Chondrocyte (in vitro differentiated cells): ENCODE data around the gene DLG2. TPM values are rescaled to one million over a fixed set of nuclear protein-coding genes. Genes with fewer than 3 reads are reported as not detected.

Source experiments
- DNase-seq: peaks from one replicate; pipeline ENCODE4 v3.0.0; 2021; ENCODE audit warnings: mixed read lengths, low spot score
- H3K27ac Mint-ChIP-seq: one replicate; pipeline ENCODE4 v1.8.0; 2021; ENCODE audit warnings: mild to moderate bottlenecking, moderate library complexity, mixed read lengths; ENCODE audit not compliant: unreplicated experiment
- H3K27me3 Mint-ChIP-seq: 2 replicates; pipeline ENCODE4 v1.8.0; 2021; ENCODE audit warnings: low read depth, mixed read lengths
- H3K36me3 Mint-ChIP-seq: 2 replicates; pipeline ENCODE4 v1.8.0; 2021; ENCODE audit warnings: low read depth, mixed read lengths
- H3K4me1 Mint-ChIP-seq: 2 replicates; pipeline ENCODE4 v1.8.0; 2021; ENCODE audit warnings: low read depth, mild to moderate bottlenecking, mixed read lengths
- H3K4me3 Mint-ChIP-seq: one replicate; pipeline ENCODE4 v1.8.0; 2021; ENCODE audit warnings: mild to moderate bottlenecking, moderate library complexity, mixed read lengths; ENCODE audit not compliant: unreplicated experiment
- H3K9me3 Mint-ChIP-seq: 2 replicates; pipeline ENCODE4 v1.8.0; 2021; ENCODE audit warnings: low read depth, mixed read lengths
- total RNA-seq: library from RNA; stranded (reverse); gene quantifications from 3 replicates; pipeline ENCODE4 v1.2.1, GENCODE V29; 2021
- TF ChIP-seq, protein P1 (sequence below): fragments of 200-600 bp; sonication (generic); IDR thresholded peaks from 2 replicates; pipeline ENCODE4 v1.5.0; 2021; ENCODE audit warnings: antibody characterized with exemption, mild to moderate bottlenecking, moderate library complexity

Gene DLG2
- total RNA-seq, 1 donor from 2014 or later: 1.3 TPM

DNA sequence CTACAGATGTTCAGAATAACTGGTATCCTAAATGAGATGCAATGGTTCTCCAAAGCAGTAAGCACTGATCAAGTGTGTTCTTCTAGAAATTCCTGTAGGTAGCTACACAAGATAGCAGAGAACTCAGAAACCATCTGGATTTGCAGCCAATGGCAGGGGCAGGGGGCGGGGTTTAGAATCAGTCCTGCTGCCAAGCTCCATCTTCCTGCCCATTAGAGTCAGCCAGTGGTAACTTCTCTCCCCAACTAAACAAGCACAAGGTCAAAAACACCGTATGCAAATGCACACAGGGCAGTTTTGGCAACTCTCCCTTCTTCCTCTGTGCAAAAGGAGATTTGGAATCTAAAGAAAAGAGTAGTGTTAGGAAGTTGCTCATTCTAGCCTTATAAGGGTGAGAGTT, 2103.5 kb downstream of the DLG2 start:
- TF ChIP-seq, protein P1, sequence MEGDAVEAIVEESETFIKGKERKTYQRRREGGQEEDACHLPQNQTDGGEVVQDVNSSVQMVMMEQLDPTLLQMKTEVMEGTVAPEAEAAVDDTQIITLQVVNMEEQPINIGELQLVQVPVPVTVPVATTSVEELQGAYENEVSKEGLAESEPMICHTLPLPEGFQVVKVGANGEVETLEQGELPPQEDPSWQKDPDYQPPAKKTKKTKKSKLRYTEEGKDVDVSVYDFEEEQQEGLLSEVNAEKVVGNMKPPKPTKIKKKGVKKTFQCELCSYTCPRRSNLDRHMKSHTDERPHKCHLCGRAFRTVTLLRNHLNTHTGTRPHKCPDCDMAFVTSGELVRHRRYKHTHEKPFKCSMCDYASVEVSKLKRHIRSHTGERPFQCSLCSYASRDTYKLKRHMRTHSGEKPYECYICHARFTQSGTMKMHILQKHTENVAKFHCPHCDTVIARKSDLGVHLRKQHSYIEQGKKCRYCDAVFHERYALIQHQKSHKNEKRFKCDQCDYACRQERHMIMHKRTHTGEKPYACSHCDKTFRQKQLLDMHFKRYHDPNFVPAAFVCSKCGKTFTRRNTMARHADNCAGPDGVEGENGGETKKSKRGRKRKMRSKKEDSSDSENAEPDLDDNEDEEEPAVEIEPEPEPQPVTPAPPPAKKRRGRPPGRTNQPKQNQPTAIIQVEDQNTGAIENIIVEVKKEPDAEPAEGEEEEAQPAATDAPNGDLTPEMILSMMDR: no peak
- H3K4me3 Mint-ChIP-seq: no peak overlapping the region
- H3K4me1 Mint-ChIP-seq: no peaks in the 10 kb centered on the region
- H3K27me3 Mint-ChIP-seq: peaks cover 12% of the 10 kb centered on the region
- H3K9me3 Mint-ChIP-seq: no peaks in the 10 kb centered on the region
- no peak overlapping the region for H3K27ac Mint-ChIP-seq
- no peak for DNase-seq
- H3K36me3 Mint-ChIP-seq: no peaks in the 10 kb centered on the region

DNA sequence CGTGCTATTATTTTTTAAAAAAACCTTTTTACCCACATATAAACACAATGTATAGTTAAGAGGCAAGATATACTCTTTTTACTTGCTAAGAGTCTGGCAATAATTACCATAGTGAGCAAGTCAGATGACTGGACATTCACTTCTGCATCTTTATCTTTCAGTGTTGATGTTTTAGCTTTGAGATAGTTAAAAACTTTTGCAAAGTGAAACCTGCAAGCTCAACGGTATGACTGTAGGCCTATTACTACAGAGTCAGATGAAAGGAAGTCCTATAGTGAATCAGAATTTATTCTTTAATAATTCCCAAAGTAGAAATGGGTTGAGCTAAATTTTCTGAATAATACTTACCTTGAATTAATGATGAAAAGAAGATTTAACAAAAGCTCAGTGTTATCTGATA, 2104.2 kb downstream of the DLG2 start:
- H3K9me3 Mint-ChIP-seq: no peaks in the 10 kb centered on the region
- DNase-seq: no peak
- H3K4me1 Mint-ChIP-seq: no peaks in the 10 kb centered on the region
- TF ChIP-seq, protein P1: no peak
- no peak overlapping the region for H3K27ac Mint-ChIP-seq
- H3K27me3 Mint-ChIP-seq: peaks cover 12% of the 10 kb centered on the region
- no peak overlapping the region for H3K4me3 Mint-ChIP-seq
- no peaks in the 10 kb centered on the region for H3K36me3 Mint-ChIP-seq

DNA sequence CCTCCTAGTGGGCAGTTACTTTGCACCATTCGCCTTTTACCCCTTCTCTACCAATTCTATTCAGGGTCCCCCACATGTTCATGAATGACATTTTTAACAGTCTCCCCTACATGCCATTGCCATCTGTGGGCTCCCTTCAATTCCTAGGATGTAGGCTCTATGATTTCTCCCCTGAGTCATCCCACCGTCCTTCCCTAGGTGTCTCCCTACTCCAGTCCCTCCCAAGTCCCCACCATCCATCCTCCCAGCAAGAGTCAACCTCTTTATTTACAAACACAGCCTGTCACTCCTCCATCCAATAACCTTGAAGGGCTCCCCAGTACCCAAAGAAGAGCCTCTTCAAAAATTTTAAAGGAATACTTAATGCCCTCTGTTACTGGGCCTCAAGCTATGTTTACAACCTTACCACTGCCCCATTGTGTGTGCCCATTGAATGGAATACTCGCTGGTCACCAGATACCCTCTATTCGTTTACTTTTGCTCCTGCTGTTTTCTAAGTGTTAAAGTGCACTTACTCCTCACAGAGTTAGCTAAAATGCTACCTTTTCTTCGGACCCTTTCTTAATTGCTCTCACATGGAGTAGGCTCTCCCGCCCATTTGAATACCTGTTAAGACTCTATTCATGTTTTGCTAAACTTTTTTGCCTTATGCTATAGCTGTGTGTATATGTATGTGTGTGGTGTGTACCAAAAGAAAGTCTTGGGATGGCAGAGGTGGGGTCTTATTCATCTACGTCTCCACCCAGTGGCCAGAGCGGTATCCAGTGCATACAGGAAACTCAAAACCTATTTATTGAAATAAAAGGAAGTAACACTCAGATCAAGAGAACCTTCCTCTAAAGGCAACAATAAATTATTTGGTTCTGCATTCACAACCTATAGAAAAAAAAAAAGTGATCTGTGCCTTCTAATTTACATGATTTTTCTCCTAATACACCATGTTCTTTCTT, 2105.2 kb downstream of the DLG2 start:
- Mint-ChIP-seq H3K27me3 (peaks cover 12% of the 10 kb centered on the region), H3K36me3 (no peaks in the 10 kb centered on the region), H3K27ac (no peak overlapping the region), H3K4me3 (no peak overlapping the region), H3K4me1 (no peaks in the 10 kb centered on the region), H3K9me3 (peaks cover 4% of the 10 kb centered on the region)
- TF ChIP-seq, protein P1: no peak
- DNase-seq: no peak

DNA sequence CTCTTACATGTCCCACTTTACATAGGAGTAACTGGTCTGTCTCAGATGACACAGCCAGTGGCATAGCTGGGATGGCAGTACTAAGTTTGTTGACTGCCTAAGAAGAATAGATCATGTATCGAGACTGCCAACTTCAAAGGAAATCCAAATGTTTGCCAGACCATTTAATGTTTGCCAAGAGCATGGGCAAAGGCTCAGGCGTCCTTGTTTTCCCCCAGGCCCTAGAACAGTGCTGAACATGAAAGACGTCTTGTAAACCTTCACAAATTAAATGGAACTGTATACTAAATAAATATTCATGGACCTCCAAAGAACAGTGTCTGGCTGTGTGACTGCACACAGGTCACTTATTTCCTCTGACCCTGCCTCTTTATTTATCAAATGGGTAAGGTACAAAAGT, 2106.3 kb downstream of the DLG2 start:
- H3K4me1 Mint-ChIP-seq: no peaks in the 10 kb centered on the region
- H3K4me3 Mint-ChIP-seq: no peak overlapping the region
- TF ChIP-seq, protein P1: no peak
- H3K9me3 Mint-ChIP-seq: peaks cover 8% of the 10 kb centered on the region
- H3K27me3 Mint-ChIP-seq: peaks cover 8% of the 10 kb centered on the region
- no peak overlapping the region for H3K27ac Mint-ChIP-seq
- H3K36me3 Mint-ChIP-seq: no peaks in the 10 kb centered on the region
- no peak for DNase-seq

DNA sequence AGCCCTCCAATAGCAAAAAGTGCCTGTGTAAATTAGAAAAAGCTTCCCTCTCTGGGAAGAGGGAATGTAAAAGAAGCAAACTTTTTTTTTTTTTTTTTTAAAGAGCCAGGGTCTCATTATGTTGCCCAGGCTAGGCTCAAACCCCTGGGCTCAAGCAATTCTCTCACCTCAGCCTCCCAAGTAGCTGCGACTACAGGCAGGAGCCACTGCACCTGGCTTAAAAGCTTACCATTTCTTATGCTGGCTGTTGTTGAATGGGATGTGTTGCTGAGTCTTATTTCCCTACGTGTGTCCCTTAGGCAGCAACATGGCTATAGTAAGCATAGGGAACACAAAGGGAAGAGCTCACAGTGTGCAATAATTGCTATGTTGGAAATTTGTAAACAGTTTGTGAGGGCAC, 2115.5 kb downstream of the DLG2 start:
- H3K9me3 Mint-ChIP-seq: peaks cover 5% of the 10 kb centered on the region
- H3K36me3 Mint-ChIP-seq: no peaks in the 10 kb centered on the region
- no peak for DNase-seq
- no peak overlapping the region for H3K4me3 Mint-ChIP-seq
- H3K4me1 Mint-ChIP-seq: no peaks in the 10 kb centered on the region
- TF ChIP-seq, protein P1: no peak
- no peak overlapping the region for H3K27ac Mint-ChIP-seq
- peaks cover 5% of the 10 kb centered on the region for H3K27me3 Mint-ChIP-seq
